Stimulated activated CD8-positive, alpha-beta memory T cell treated with anti-CD3 and anti-CD28 coated beads, Interleukin-2, amount 100 ng/mL, for 48 hours (primary cell): ENCODE results near the gene DUSP22.

Source experiments
- DNase-seq, 2 donors: peaks; one replicate each; pipeline ENCODE4 v3.0.0-alpha.2; 2020; ENCODE audit warnings: low read depth in 2 of 2

Gene DUSP22

GRCh38 chr6:351867-352289 is 59.6 kb downstream of the DUSP22 start:
- no peak for DNase-seq

- no peak for DNase-seq
Observed at GRCh38 chr6:352474-352873, 60.2 kb downstream of the DUSP22 start.

- no peak for DNase-seq
Observed at GRCh38 chr6:352896-353470, 60.7 kb downstream of the DUSP22 start.

- DNase-seq, result no peak
Observed at GRCh38 chr6:353642-354614, 61.6 kb downstream of the DUSP22 start.

- DNase-seq, result no peak
Observed at GRCh38 chr6:354631-355280, 62.5 kb downstream of the DUSP22 start.

- DNase-seq, result no peak
Observed at GRCh38 chr6:355373-356208, 63.3 kb downstream of the DUSP22 start.

- DNase-seq, result peak in 1 of 2 donors; percentile 36
Observed at GRCh38 chr6:356828-357251, 64.6 kb downstream of the DUSP22 start.

- no peak for DNase-seq
Observed at GRCh38 chr6:357261-357790, 65.0 kb downstream of the DUSP22 start.

GRCh38 chr6:357791-358341 is 65.6 kb downstream of the DUSP22 start:
- no peak for DNase-seq

GRCh38 chr6:358432-358831 is 66.1 kb downstream of the DUSP22 start:
- no peak for DNase-seq

- DNase-seq, result no peak
Observed at GRCh38 chr6:358847-359246, 66.6 kb downstream of the DUSP22 start.

- no peak for DNase-seq
Observed at GRCh38 chr6:359261-360035, 67.2 kb downstream of the DUSP22 start.

- DNase-seq, result no peak
Observed at GRCh38 chr6:360349-360748, 68.1 kb downstream of the DUSP22 start.

GRCh38 chr6:360764-361373 is 68.6 kb downstream of the DUSP22 start:
- DNase-seq, result no peak

- no peak for DNase-seq
Observed at GRCh38 chr6:361411-362132, 69.3 kb downstream of the DUSP22 start.

- DNase-seq, result no peak
Observed at GRCh38 chr6:362231-362923, 70.1 kb downstream of the DUSP22 start.

- DNase-seq, result no peak
Observed at GRCh38 chr6:362924-363249, 70.6 kb downstream of the DUSP22 start.

- DNase-seq, result no peak
Observed at GRCh38 chr6:363291-363690, 71.0 kb downstream of the DUSP22 start.

- no peak for DNase-seq
Observed at GRCh38 chr6:363909-364308, 71.6 kb downstream of the DUSP22 start.
